HL-60/S4 (cell line): Measurements from ENCODE around the gene UPK3BL1.
"Not testable (repeated sequence)": the region's sequence is repeated elsewhere in the genome, so short reads cannot be mapped to it uniquely, and the experiment has no call there.

Experiments used
- in situ Hi-C: fragments of 300-500 bp; cut with MboI; formaldehyde crosslinking; loops from 2 replicates; pipeline ENCODE4 v1.14.3; 2022; ENCODE audit warnings: low sequenced_read_pairs

Gene UPK3BL1

DNA sequence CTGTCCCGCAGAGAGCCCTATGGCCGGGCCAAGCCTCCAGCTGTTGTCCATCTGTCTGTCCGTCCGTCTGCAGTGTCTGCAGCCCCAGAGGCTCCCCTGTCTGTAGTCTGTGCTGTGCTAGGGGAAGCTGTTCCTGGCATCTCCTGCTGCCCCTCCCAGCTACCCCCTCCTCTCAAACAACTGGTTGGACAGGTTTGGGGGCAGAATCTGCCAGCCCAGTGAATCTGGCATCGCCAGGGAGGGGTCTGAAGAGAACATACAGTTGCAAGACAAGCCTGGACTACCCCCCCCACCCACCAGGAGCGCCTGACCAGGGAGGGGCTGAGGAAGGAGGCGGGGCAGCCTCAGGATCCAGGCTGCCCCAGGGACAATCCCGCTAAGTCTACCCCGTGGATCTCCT lies at the start of gene UPK3BL1:
UPK3BL1 (minus strand) TSS at position 101 of the 400 bp plus-strand sequence; CDS start at position 51, 50 bp downstream.
- in situ Hi-C loops: not testable (repeated sequence)

DNA sequence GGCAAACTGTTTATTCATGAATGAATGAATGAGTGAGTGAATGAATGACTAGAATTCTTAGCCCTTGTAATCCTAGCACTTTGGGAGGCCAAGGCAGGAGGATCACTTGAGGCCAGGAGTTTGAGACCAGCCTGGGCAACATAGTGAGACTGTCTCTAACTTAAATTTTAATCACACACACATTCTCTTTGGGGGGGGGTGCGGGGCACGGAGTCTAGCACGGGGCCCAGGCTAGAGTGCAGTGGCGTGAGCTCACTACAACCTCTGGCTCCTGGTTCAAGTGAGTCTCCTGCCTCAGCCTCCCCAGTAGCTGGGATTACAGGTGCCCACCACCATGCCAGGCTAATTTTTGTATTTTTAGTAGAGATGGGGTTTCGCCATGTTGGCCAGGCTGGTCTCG lies 48.0 kb upstream of the UPK3BL1 start:
- in situ Hi-C loops: not testable (repeated sequence)

- in situ Hi-C loops: not testable (repeated sequence)
These were observed 47.1 kb upstream of the UPK3BL1 start for GRCh38 chr7:102689436-102690282.

DNA sequence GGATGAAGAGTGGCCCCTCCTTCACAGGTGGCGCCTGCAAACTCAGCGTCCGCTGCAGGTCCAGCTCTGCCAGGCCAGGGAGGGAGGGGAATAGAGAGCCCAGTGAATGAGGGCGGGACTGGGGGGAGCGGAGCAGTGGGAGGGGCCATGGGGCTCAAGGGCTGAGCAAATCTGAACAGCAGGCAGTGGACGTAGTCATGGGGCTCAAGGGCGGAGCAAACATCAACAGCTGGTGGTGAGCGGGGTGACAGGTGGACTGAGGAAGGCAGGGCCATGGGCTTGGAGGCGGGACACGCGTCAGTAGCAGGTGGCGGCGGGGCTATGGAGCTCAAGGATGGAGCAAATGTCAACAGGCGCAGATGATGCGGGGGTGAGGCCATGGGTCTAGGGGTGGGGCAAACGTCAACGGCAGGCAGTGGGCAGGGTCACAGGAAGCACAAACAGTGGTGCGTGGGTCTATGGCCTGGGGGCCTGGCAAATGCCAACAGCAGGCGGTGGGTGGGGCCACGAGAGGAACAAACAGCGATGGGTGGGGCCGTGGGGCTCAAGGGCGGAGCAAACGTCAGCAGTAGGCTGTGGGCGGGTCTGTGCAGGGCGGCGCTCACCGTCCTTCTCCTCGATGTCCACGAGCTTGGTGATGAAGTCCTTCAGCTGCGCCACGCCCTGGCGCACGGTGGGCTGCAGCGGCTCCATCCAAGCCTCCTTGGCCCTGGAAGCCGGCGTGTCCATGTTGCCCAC lies 45.9 kb upstream of the UPK3BL1 start:
- in situ Hi-C loops: not testable (repeated sequence)

DNA sequence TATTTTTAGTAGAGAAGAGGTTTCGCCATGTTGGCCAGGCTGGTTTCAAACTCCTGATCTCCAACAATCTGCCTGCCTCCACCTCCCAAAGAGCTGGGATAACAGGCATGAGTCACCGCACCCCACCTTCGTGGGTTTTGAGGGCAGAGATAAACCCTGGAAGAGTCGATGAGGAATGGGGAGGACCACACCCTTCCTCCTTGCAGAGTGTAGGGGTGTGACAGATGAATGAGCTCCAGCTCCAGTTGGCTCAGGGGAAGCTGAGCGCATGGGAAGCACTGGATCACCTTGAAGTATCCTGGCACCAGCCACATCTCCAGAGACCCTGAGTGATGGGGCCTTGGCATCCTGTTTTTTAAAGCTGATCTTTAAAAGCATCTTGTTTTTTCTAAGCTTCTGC lies 40.0 kb upstream of the UPK3BL1 start:
- in situ Hi-C loops: not testable (repeated sequence)

- in situ Hi-C loops: not testable (repeated sequence)
These were observed 38.2 kb upstream of the UPK3BL1 start for GRCh38 chr7:102680780-102681179.

- in situ Hi-C loops: not testable (repeated sequence)
These were observed 33.0 kb upstream of the UPK3BL1 start for GRCh38 chr7:102675545-102675944.

DNA sequence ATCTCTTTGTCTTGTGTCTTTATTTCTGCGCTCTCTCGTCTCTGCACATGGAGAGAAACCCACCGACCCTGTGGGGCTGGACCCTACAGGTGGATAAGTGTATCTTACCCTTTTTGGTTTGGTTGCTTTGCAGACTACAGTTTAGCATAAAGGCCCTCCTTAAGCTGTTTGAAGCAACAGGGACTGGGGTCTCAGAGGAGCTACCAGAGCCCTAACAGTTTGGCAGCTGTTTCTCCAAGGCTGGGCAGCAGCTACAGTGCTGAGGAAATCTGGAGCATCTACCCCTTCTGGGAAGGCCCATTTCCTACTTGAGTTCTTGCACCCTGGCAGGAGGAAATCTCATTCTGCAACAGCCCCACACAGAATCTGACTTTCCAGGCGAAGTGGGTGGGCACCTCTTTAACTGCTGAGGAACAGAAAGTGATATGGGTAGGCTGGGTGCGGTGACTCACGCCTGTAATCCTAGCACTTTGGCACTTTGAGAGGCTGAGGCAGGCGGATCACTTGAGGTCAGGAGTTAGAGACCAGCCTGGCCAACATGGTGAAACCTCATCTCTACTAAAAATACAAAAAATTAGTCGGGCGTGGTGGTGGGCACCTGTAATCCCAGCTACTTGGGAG lies 31.0 kb upstream of the UPK3BL1 start:
- in situ Hi-C loops: not testable (repeated sequence)

- in situ Hi-C loops: not testable (repeated sequence)
These were observed 29.3 kb upstream of the UPK3BL1 start for GRCh38 chr7:102671956-102672307.

DNA sequence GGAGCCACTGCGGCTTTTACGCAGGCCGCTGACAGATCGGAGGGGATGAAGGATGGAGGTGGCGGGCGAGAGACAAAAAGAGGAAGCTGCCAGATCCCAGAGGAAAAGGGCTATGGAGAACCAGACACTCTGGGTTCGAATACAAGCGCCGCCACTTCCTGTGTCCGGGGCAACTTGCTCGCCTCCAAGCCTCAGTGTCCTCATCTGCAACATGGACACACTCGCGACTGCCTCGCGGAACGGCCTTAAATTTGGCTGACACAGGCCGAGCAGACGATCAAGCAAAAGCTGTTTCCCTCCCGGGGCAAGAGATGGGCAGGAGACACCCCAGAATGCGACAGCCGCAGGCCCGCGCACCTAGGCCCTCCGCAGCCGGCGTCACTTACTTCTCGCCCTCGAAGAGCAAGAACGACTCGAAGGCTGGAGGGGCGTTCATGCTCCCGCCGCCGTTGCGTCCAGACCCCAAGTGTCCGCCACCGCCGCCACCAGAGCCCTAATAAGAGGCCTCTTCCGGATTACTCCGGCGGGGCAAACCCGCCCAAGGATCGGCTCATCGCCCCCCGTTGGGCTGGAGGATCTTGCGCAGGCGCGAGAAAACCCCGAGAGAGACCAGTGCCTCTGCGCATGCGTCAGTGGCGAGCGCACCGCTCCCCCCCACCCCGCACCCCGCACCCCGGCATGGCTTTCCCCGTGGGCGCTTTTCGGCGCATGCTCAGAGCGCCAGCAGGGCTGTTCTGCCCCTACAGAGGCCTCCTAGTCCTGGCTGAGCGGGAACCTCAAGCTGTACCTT lies 28.8 kb upstream of the UPK3BL1 start, which contains the start of gene POLR2J2:
POLR2J2 (minus strand) TSS at position 498 of the 790 bp plus-strand sequence; CDS start at position 436, 62 bp downstream.
- in situ Hi-C loops: not testable (repeated sequence)

DNA sequence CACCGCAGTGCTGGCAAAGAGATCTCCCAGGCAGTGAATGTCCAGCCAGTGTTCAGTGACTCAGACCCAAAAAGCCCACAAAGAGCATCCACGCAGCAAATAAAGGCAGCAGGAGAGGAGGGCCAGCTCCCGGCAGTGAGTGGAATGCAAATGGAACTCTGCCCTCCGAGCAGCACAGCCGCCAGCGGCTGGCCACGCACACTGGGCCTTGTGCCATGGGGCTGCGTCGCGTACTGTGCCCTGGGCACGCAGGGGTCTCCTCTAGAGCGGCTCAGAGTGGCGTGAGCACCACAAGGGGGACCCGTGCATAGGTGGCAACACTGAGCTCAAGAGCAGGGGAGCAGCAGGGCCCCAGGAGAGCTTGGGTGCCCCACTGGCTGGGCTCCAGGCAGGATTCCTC lies 24.9 kb upstream of the UPK3BL1 start:
- in situ Hi-C loops: not testable (repeated sequence)

DNA sequence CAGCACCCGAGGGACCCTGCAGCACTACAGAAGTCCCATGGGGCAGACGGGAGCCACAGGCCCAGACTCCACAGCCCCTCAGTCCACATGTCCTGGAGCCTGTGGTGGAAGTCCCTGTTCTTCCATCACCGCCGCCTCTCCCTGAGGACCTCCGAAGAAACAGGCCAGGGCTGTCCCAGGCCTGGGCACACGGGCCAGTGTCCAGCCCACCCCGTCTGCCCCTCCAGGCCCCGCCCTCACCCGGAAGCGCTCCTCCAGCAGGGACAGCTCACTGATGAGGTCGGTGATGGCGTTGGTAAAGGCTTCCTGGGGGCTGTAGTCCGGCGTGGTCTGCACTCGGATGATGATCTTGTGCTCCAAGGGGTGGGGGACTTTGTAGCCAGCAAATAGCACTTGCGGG lies 24.3 kb upstream of the UPK3BL1 start:
- in situ Hi-C loops: not testable (repeated sequence)

DNA sequence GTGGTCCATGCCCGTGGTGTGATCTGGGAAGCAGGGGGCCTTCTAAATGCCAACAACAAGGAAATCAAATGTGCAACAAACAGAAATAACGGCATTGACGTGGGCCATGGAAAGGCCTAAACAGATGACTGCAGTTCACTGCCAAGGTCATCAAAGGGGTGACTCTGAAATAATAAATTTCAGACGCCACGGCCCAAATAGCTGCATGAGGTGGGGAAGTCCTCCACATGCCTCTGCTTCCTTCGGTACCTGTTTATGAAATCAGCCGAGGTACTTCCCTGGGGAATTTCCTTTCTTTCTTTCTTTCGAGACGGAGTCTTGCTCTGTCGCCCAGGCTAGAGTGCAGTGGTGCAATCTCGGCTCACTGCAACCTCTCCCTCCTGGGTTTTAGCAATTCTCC lies 22.2 kb upstream of the UPK3BL1 start:
- in situ Hi-C loops: not testable (repeated sequence)

DNA sequence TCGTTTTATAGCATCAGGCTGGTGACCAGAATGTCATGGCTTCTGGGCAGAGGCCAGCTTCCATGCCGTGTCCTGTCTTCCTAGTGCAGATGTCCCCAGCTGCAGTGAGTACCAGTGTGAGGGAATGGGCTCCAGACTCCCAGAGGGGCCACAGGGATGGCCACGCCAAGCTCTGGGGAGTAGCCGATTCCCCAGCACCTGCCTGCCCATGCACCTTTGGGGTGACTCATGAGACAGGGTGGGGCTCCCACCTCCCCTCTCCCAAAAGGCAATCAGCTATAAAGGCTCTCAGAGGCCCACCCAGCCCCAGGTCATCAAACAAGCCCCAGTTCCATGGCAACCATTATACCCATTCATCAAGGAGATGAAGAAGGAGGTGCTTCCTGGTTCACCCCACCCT lies 7.3 kb upstream of the UPK3BL1 start, which contains the start of gene SPDYE2B:
SPDYE2B (plus strand) TSS at position 396 of the 400 bp plus-strand sequence. CDS start 2,030 bp downstream, outside the sequence.
- in situ Hi-C loops: not testable (repeated sequence)

DNA sequence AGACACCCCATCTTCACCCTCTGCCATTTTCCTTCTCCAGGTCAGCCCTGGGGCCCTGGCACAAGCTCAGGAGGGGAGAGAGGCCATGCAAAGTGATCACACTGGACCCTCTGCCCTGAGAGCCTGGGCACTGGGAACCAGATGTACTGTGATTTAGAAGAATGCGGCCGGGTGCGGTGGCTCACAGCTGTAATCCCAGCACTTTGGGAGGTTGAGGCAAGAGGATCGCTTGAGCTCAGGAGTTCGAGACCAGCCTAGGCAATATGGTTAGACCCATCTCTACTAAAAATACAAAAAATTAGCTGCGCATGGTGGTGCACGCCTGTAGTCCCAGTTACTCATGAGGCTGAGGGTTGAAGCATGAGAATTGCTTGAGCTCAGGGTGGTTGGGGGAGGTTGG lies 5.2 kb upstream of the UPK3BL1 start:
- in situ Hi-C loops: not testable (repeated sequence)

GRCh38 chr7:102643404-102643803 lies 813 bp upstream of the UPK3BL1 start:
- in situ Hi-C loops: not testable (repeated sequence)

DNA sequence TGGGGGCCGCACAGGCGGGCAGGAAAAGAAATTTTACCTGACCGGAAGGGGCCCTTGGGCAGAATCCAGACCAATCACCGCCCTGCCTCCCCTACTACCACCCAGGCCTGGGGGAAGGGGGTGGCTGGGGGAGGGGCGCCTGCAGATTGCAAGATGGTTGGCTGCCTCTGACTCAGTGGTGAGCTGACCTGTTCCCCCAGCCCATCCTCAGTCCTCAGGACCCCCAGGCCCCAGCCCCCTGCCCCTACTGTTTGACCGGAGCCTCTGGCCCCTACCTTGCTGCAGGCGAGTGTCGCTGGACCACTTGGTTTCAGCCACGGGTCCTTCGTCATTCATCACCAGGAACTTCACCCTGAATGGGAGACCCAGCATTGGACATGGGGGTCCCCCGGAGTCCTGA lies 3.7 kb downstream of the UPK3BL1 start:
- in situ Hi-C loops: not testable (repeated sequence)

GRCh38 chr7:102636956-102637355 lies 5.6 kb downstream of the UPK3BL1 start:
- in situ Hi-C loops: not testable (repeated sequence)

DNA sequence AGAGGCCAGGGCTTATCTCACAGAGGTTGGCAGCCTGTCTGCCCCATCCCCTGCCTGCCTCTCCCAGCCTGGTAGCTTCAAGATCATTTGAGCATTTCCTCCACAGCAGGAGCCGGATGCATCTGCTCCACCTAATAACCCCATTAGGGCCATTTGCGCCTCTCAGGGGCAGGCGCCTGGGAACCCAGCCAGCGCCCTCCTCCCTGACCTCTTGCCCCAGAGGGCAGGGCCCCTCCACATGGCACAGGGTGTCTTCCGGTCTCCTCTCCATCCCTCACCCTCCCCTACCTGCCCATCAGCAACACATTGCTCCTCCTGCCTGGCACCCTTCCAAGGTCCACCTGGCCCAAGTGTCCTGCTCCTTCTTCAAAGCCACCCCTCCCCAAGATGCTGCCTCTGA lies 7.2 kb downstream of the UPK3BL1 start:
- in situ Hi-C loops: not testable (repeated sequence)

DNA sequence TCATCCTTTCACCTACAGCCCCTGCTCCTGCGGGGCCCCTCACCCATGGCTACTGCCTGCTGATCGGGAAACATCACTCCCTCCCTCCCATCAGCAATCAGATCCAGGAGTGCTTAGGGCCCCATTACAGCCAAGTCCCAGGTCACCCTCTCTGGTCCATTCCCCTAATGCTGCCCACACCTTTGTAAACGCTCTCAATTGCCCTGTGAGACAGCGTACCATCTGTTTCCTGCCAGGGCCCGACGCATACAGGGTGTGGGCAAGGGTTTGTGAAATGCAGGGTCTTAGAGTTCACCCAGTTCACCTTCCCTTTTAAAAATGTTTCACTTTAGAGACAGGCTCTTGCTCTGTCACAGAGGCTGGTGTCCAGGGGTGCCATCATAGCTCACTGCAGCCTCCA lies 8.3 kb downstream of the UPK3BL1 start:
- in situ Hi-C loops: not testable (repeated sequence)
